SK-N-SH (cell line): ENCODE results near the gene PLEKHA6. TPM values are rescaled to one million over a fixed set of nuclear protein-coding genes. Genes with fewer than 3 reads are reported as not detected.

Experiments
- CTCF ChIA-PET: fragments of 300-600, 350-600 bp; formaldehyde crosslinking; extraction: SDS; loops from one replicate; lab custom pipeline; 2021; lab: Yijun Ruan, JAX
- POLR2A ChIA-PET: fragments of 350-600 bp; sonication (Branson Sonifier 250); formaldehyde crosslinking; extraction: SDS; loops from one replicate; lab custom pipeline; 2020; ENCODE audit warnings: antibody characterized with exemption, inconsistent platforms; lab: Yijun Ruan, JAX
- DNase-seq: peaks from one replicate; pipeline ENCODE4 v3.0.0; 2012
- H2AFZ ChIP-seq: fragments of 200-600 bp; sonication (generic); 2 replicates; pipeline ENCODE4 v1.8.1; 2016; ENCODE audit warnings: antibody characterized with exemption, mild to moderate bottlenecking, low read depth
- H3F3A ChIP-seq: fragments of 200-600 bp; sonication (generic); replicated peaks from 2 replicates; pipeline ENCODE3; 2016; ENCODE audit warnings: antibody characterized with exemption, mild to moderate bottlenecking; ENCODE audit not compliant: insufficient read depth
- H3K27ac ChIP-seq, 2 experiments: fragments of 200-500 bp in 1 of 2; fragments of 200-600 bp in 1 of 2; sonication (Bioruptor generic) in 1 of 2; sonication (generic), shearing (Covaris generic) in 1 of 2; 2 replicates each; pipeline versions ENCODE4 v1.5.1 to v1.6.1; 2014 to 2016; ENCODE audit warnings: low read depth in 2 of 2, inconsistent platforms in 1 of 2, low read length in 1 of 2, mild to moderate bottlenecking in 1 of 2, mixed read lengths in 1 of 2
- H3K27me3 ChIP-seq: fragments of 200-600 bp; sonication (generic), shearing (Covaris generic); 2 replicates; pipeline ENCODE4 v1.6.1; 2016; ENCODE audit warnings: mixed run types; ENCODE audit not compliant: insufficient read depth
- H3K36me3 ChIP-seq, 2 experiments: fragments of 200-500 bp in 1 of 2; fragments of 200-600 bp in 1 of 2; sonication (Bioruptor generic) in 1 of 2; sonication (generic) in 1 of 2; replicated peaks in 1 of 2; 2 replicates each; pipeline versions ENCODE3 to v1.5.1; 2014 to 2016; ENCODE audit warnings: low read length in 1 of 2, mild to moderate bottlenecking in 1 of 2; ENCODE audit not compliant: insufficient read depth in 2 of 2, control insufficient read depth in 1 of 2
- H3K4me1 ChIP-seq, 2 experiments: fragments of 200-500 bp in 1 of 2; fragments of 200-600 bp in 1 of 2; sonication (Bioruptor generic) in 1 of 2; sonication (generic), shearing (Covaris generic) in 1 of 2; 2 replicates each; pipeline versions ENCODE4 v1.5.1 to v1.6.1; 2014 to 2016; ENCODE audit warnings: low read depth in 1 of 2, low read length in 1 of 2, mixed run types in 1 of 2; ENCODE audit not compliant: insufficient read depth in 2 of 2, control insufficient read depth in 1 of 2
- H3K4me2 ChIP-seq: fragments of 200-600 bp; sonication (generic), shearing (Covaris generic); 2 replicates; pipeline ENCODE4 v1.6.1; 2017; ENCODE audit warnings: mixed run types
- H3K4me3 ChIP-seq, 2 experiments: fragments of 200-500 bp in 1 of 2; fragments of 200-600 bp in 1 of 2; sonication (Bioruptor generic) in 1 of 2; sonication (generic), shearing (Covaris generic) in 1 of 2; 2 replicates each; pipeline versions ENCODE4 v1.5.1 to v1.8.1; 2014 to 2016; ENCODE audit warnings: low read depth in 2 of 2, inconsistent platforms in 1 of 2, low read length in 1 of 2, mild to moderate bottlenecking in 1 of 2, mixed read lengths in 1 of 2, moderate library complexity in 1 of 2
- H3K79me2 ChIP-seq: fragments of 200-600 bp; sonication (generic); 2 replicates; pipeline ENCODE4 v1.8.1; 2017; ENCODE audit warnings: mild to moderate bottlenecking; ENCODE audit not compliant: insufficient read depth
- H3K9ac ChIP-seq: fragments of 200-600 bp; sonication (generic); 2 replicates; pipeline ENCODE4 v1.6.1; 2017; ENCODE audit warnings: mixed run types
- H3K9me2 ChIP-seq: fragments of 200-600 bp; sonication (generic); 2 replicates; pipeline ENCODE4 v1.6.1; 2017; ENCODE audit warnings: mixed run types
- H3K9me3 ChIP-seq: fragments of 200-600 bp; sonication (generic); 2 replicates; pipeline ENCODE4 v1.6.1; 2017; ENCODE audit warnings: mixed run types, mild to moderate bottlenecking, moderate library complexity
- H4K20me1 ChIP-seq: fragments of 200-600 bp; sonication (generic); 2 replicates; pipeline ENCODE4 v1.6.1; 2017; ENCODE audit warnings: mild to moderate bottlenecking, mixed run types; ENCODE audit not compliant: insufficient read depth
- CHD2 ChIP-seq: fragments of 150-350 bp; IDR thresholded peaks from 2 replicates; pipeline ENCODE4 v1.6.1; 2018; ENCODE audit warnings: low read length; ENCODE audit not compliant: partially characterized antibody
- FOXJ3 ChIP-seq: sonication (generic); formaldehyde crosslinking; IDR thresholded peaks from 2 replicates; pipeline ENCODE4 v1.5.1; 2020; ENCODE audit warnings: mild to moderate bottlenecking, missing genetic modification reagents
- FOXM1 ChIP-seq: IDR thresholded peaks from 2 replicates; pipeline ENCODE4 v1.4.0; 2012; ENCODE audit warnings: low read depth, mild to moderate bottlenecking
- GABPA ChIP-seq: IDR thresholded peaks from 2 replicates; pipeline ENCODE4 v1.4.0; 2012; ENCODE audit warnings: low read depth, mild to moderate bottlenecking
- GATA2 ChIP-seq: sonication (generic); formaldehyde crosslinking; IDR thresholded peaks from 2 replicates; pipeline ENCODE4 v1.5.0; 2020; ENCODE audit warnings: mild to moderate bottlenecking, missing genetic modification reagents
- JUND ChIP-seq: IDR thresholded peaks from 2 replicates; pipeline ENCODE4 v1.4.0; 2012
- MXI1 ChIP-seq: IDR thresholded peaks from 2 replicates; pipeline ENCODE4 v1.6.1; 2012; ENCODE audit warnings: mild to moderate bottlenecking, low read depth, low read length, improper control_type of control experiment
- NRF1 ChIP-seq: IDR thresholded peaks from 2 replicates; pipeline ENCODE4 v1.6.1; 2012; ENCODE audit warnings: low read depth, mild to moderate bottlenecking, low read length
- PBX3 ChIP-seq: IDR thresholded peaks from 2 replicates; pipeline ENCODE4; 2012
- RCOR1 ChIP-seq: fragments of 150-350 bp; IDR thresholded peaks from 2 replicates; pipeline ENCODE4 v1.6.1; 2017; ENCODE audit warnings: antibody characterized with exemption, low read length
- REST ChIP-seq: IDR thresholded peaks from 2 replicates; pipeline ENCODE4 v1.6.1; 2012; ENCODE audit warnings: mild to moderate bottlenecking, low read depth, low read length, moderate library complexity
- RFX5 ChIP-seq: IDR thresholded peaks from 2 replicates; pipeline ENCODE4 v1.6.1; 2012; ENCODE audit warnings: mild to moderate bottlenecking, improper control_type of control experiment, low read length
- RXRA ChIP-seq: IDR thresholded peaks from 2 replicates; pipeline ENCODE4 v1.4.0; 2012; ENCODE audit warnings: low read depth, mild to moderate bottlenecking, borderline replicate concordance
- SIN3A ChIP-seq: IDR thresholded peaks from 2 replicates; pipeline ENCODE4 v1.6.1; 2012; ENCODE audit warnings: low read depth, mild to moderate bottlenecking, low read length, moderate library complexity, borderline replicate concordance
- TCF12 ChIP-seq: IDR thresholded peaks from 2 replicates; pipeline ENCODE4 v1.4.0; 2012
- USF1 ChIP-seq: IDR thresholded peaks from 2 replicates; pipeline ENCODE4 v1.4.0; 2012; ENCODE audit warnings: low read depth, borderline replicate concordance
- USF2 ChIP-seq: fragments of 150-350 bp; IDR thresholded peaks from 2 replicates; pipeline ENCODE4 v1.6.1; 2017; ENCODE audit warnings: antibody characterized with exemption, low read length, low read depth, borderline replicate concordance
- ZBTB33 ChIP-seq: IDR thresholded peaks from 2 replicates; pipeline ENCODE4 v1.4.0; 2012; ENCODE audit warnings: low read depth, borderline replicate concordance
- WGBS: methylation state at CpG from one replicate; pipeline ENCODE4 v1.1.6; 2017; ENCODE audit warnings: low lambda C conversion rate; 5-methylcytosine and 5-hydroxymethylcytosine counted together
- polyA plus RNA-seq, 3 experiments: library from polyadenylated mRNA; depleted of rRNA; stranded (reverse); fragments of >200 nt; gene quantifications; 2 replicates each; pipeline ENCODE4 v1.2.3, GENCODE V29; 2012

The PLEKHA6 gene
- polyA plus RNA-seq, 1 of the 3 experiments (the other 2 are of a cell fraction): 1.2 TPM

GRCh38 chr1:204271970-204272369, 87.8 kb downstream of the PLEKHA6 start (continued):
- no peak for TF ChIP-seq PBX3
- no peak for TF ChIP-seq TCF12
- TF ChIP-seq FOXJ3 (CRISPR knock-in tag): no peak
- TF ChIP-seq CHD2: no peak
- no peak for TF ChIP-seq GATA2 (CRISPR knock-in tag)
- no peak for TF ChIP-seq JUND
- no peak for TF ChIP-seq FOXM1
- TF ChIP-seq RCOR1: no peak

- no peak overlapping the region for H3K27ac ChIP-seq
- DNase-seq: no peak
- no peaks in the 10 kb centered on the region for H3K79me2 ChIP-seq
- H3F3A ChIP-seq: no peaks in the 10 kb centered on the region
- H3K4me3 ChIP-seq: no peak overlapping the region
- POLR2A ChIA-PET: no interaction called here
- WGBS: 80% methylated on average over 9 of the region's 9 CpGs
- no peak overlapping the region for H3K9ac ChIP-seq
- H3K9me3 ChIP-seq: no peaks in the 10 kb centered on the region
- no peak overlapping the region for H3K4me2 ChIP-seq
- H3K36me3 ChIP-seq: peaks cover 0 to 8% of the 10 kb centered on the region in 2 experiments
- H3K9me2 ChIP-seq: no peaks in the 10 kb centered on the region
- H3K27me3 ChIP-seq: no peaks in the 10 kb centered on the region
- CTCF ChIA-PET: interaction anchor here (1.0 to 3.4 kb wide), 4 partner anchors 10 to 105 kb away, joined by 3 to 14 read pairs (median 6); no protein-coding TSS in a partner anchor
- TF ChIP-seq ZBTB33 (no peak), MXI1 (no peak), REST (no peak), FOXJ3 (CRISPR knock-in tag) (no peak), USF2 (no peak), NRF1 (no peak), SIN3A (no peak), GABPA (no peak), RFX5 (no peak), USF1 (no peak), RXRA (no peak)
- H2AFZ ChIP-seq: no peak overlapping the region
- H4K20me1 ChIP-seq: no peaks in the 10 kb centered on the region
- peaks cover 0 to 42% of the 10 kb centered on the region in 2 experiments; a peak in 1 of 4 replicates for H3K4me1 ChIP-seq
Measured at GRCh38 chr1:204268101-204268500, 91.6 kb downstream of the PLEKHA6 start.
